K562 (cell line): ENCODE data around the gene CTF1. TPM values are rescaled to one million over a fixed set of nuclear protein-coding genes. Genes with fewer than 3 reads are reported as not detected.

Experiments
- ETS2 ChIP-seq: IDR thresholded peaks from 2 replicates; pipeline ENCODE4 v1.6.1; 2016; ENCODE audit warnings: borderline replicate concordance, missing genetic modification characterization, mild to moderate bottlenecking, moderate library complexity, missing compliant biosample characterization; ENCODE audit not compliant: poor library complexity, severe bottlenecking
- MEF2A ChIP-seq: IDR thresholded peaks from 2 replicates; pipeline ENCODE4 v1.6.1; 2011; ENCODE audit warnings: low read depth, mild to moderate bottlenecking, low read length, moderate library complexity; ENCODE audit not compliant: control insufficient read depth
- RB1 ChIP-seq: fragments of 450-650 bp; IDR thresholded peaks from 2 replicates; pipeline ENCODE4 v1.6.1; 2017; ENCODE audit warnings: low read depth, mild to moderate bottlenecking
- RBM22 ChIP-seq: fragments of 200-400 bp; formaldehyde crosslinking; IDR thresholded peaks from 2 replicates; pipeline ENCODE4 v1.6.1; 2018; ENCODE audit warnings: low read length, low read depth; ENCODE audit not compliant: poor library complexity, severe bottlenecking
- RBM34 ChIP-seq: fragments of 200-400 bp; formaldehyde crosslinking; IDR thresholded peaks from 2 replicates; pipeline ENCODE4 v1.6.1; 2018; ENCODE audit warnings: low read length, borderline replicate concordance; ENCODE audit not compliant: insufficient read depth
- SRSF7 ChIP-seq: fragments of 200-400 bp; formaldehyde crosslinking; optimal IDR thresholded peaks from 2 replicates; pipeline ENCODE3; 2017; ENCODE audit warnings: mild to moderate bottlenecking, low read depth, low read length
- ZBTB43 ChIP-seq: sonication (generic); formaldehyde crosslinking; IDR thresholded peaks from 2 replicates; pipeline ENCODE4 v1.8.0; 2023; ENCODE audit warnings: mild to moderate bottlenecking, missing genetic modification reagents
- ZEB2 ChIP-seq: fragments of 450-650 bp; IDR thresholded peaks from 2 replicates; pipeline ENCODE4 v1.6.1; 2016
- ZNF253 ChIP-seq: fragments of 250-450 bp; sonication (Bioruptor Pico); conservative IDR thresholded peaks from 2 replicates; pipeline ENCODE4 v1.6.1; 2021; ENCODE audit warnings: mild to moderate bottlenecking
- ZNF280A ChIP-seq: fragments of 450-650 bp; IDR thresholded peaks from 2 replicates; pipeline ENCODE4 v1.6.1; 2018; ENCODE audit warnings: mild to moderate bottlenecking, low read depth; ENCODE audit not compliant: partially characterized antibody
- ZNF431 ChIP-seq: sonication (generic); formaldehyde crosslinking; IDR thresholded peaks from 2 replicates; pipeline ENCODE4 v1.8.0; 2022; ENCODE audit warnings: mild to moderate bottlenecking, missing genetic modification reagents
- ZNF507 ChIP-seq: conservative IDR thresholded peaks from 2 replicates; pipeline ENCODE4 v1.6.1; 2017; ENCODE audit warnings: missing genetic modification characterization, missing compliant biosample characterization
- ZNF589 ChIP-seq: fragments of 200-800 bp; sonication (Bioruptor generic); IDR thresholded peaks from 2 replicates; pipeline ENCODE4 v1.6.1; 2016; ENCODE audit warnings: low read depth, missing genetic modification characterization, missing compliant biosample characterization
- ZNF780A ChIP-seq: fragments of 250-450 bp; sonication (Bioruptor Pico); IDR thresholded peaks from 2 replicates; pipeline ENCODE4 v1.5.0; 2021; ENCODE audit warnings: mild to moderate bottlenecking
- polyA plus RNA-seq, 8 experiments: library from polyadenylated mRNA; depleted of rRNA in 4 of 8; stranded (reverse) in 5 of 8; unstranded in 3 of 8; fragments of >200 nt; fragmentation: Nextera tagmentation in 2 of 8; fragmentation: Illumina TruSeq in 1 of 8; extraction: Ambion mirVana in 2 of 8; extraction: Trizol in 1 of 8; gene quantifications; 2 replicates each; pipeline versions ENCODE4 v1.2.1 to v1.2.3, GENCODE V29; 2011 to 2014; ENCODE audit warnings: inconsistent platforms in 1 of 8, missing spikeins in 1 of 8
- total RNA-seq, 7 experiments: library from RNA; depleted of rRNA in 6 of 7; stranded (reverse); fragments of >200 nt in 6 of 7; fragmentation: Illumina TruSeq in 2 of 7; extraction: Trizol in 2 of 7; gene quantifications; 2 replicates each; pipeline versions ENCODE4 v1.2.1 to v1.2.3, GENCODE V29; 2011 to 2021; ENCODE audit warnings: low replicate concordance in 1 of 7
- TF ChIP-seq, protein P1 (sequence below): sonication (generic); formaldehyde crosslinking; IDR thresholded peaks from 2 replicates; pipeline ENCODE4 v1.9.0; 2022; ENCODE audit warnings: mild to moderate bottlenecking, missing genetic modification reagents
- TF ChIP-seq, protein P2 (sequence below): sonication (generic); formaldehyde crosslinking; IDR thresholded peaks from 2 replicates; pipeline ENCODE4 v1.8.0; 2022; ENCODE audit warnings: mild to moderate bottlenecking, missing genetic modification reagents
- TF ChIP-seq, protein P3 (sequence below): fragments of 450-650 bp; IDR thresholded peaks from 2 replicates; pipeline ENCODE4 v1.6.1; 2017; ENCODE audit warnings: mild to moderate bottlenecking, moderate library complexity

Gene CTF1
- total and polyA plus RNA-seq, 9 of the 15 experiments (the other 6 are each of a cell fraction or from before 2014, with no cell fraction given), result 0.24 to 2.5 (median 0.44) TPM

GRCh38 chr16:30921748-30922419, 25.5 kb downstream of the CTF1 start (continued):
- TF ChIP-seq ZBTB43 (CRISPR knock-in tag), result no peak
- no peak for TF ChIP-seq ZNF507 (tag)
- TF ChIP-seq ZNF280A, result no peak
- no peak for TF ChIP-seq ZNF589 (CRISPR knock-in tag)
- TF ChIP-seq RB1, result 0 out of 2 replicates have a peak, but pooled peaks have one; percentile 65
- TF ChIP-seq MEF2A, result no peak
- TF ChIP-seq, protein P1, sequence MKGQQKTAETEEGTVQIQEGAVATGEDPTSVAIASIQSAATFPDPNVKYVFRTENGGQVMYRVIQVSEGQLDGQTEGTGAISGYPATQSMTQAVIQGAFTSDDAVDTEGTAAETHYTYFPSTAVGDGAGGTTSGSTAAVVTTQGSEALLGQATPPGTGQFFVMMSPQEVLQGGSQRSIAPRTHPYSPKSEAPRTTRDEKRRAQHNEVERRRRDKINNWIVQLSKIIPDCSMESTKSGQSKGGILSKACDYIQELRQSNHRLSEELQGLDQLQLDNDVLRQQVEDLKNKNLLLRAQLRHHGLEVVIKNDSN, result no peak
- TF ChIP-seq RBM22, result no peak
- TF ChIP-seq, protein P2, sequence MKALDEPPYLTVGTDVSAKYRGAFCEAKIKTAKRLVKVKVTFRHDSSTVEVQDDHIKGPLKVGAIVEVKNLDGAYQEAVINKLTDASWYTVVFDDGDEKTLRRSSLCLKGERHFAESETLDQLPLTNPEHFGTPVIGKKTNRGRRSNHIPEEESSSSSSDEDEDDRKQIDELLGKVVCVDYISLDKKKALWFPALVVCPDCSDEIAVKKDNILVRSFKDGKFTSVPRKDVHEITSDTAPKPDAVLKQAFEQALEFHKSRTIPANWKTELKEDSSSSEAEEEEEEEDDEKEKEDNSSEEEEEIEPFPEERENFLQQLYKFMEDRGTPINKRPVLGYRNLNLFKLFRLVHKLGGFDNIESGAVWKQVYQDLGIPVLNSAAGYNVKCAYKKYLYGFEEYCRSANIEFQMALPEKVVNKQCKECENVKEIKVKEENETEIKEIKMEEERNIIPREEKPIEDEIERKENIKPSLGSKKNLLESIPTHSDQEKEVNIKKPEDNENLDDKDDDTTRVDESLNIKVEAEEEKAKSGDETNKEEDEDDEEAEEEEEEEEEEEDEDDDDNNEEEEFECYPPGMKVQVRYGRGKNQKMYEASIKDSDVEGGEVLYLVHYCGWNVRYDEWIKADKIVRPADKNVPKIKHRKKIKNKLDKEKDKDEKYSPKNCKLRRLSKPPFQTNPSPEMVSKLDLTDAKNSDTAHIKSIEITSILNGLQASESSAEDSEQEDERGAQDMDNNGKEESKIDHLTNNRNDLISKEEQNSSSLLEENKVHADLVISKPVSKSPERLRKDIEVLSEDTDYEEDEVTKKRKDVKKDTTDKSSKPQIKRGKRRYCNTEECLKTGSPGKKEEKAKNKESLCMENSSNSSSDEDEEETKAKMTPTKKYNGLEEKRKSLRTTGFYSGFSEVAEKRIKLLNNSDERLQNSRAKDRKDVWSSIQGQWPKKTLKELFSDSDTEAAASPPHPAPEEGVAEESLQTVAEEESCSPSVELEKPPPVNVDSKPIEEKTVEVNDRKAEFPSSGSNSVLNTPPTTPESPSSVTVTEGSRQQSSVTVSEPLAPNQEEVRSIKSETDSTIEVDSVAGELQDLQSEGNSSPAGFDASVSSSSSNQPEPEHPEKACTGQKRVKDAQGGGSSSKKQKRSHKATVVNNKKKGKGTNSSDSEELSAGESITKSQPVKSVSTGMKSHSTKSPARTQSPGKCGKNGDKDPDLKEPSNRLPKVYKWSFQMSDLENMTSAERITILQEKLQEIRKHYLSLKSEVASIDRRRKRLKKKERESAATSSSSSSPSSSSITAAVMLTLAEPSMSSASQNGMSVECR, result peak; percentile 72
- TF ChIP-seq ZNF253, result no peak
- TF ChIP-seq RBM34, result no peak
- no peak for TF ChIP-seq ZNF780A (CRISPR knock-in tag)
- TF ChIP-seq ZEB2, result no peak
- TF ChIP-seq, protein P3, sequence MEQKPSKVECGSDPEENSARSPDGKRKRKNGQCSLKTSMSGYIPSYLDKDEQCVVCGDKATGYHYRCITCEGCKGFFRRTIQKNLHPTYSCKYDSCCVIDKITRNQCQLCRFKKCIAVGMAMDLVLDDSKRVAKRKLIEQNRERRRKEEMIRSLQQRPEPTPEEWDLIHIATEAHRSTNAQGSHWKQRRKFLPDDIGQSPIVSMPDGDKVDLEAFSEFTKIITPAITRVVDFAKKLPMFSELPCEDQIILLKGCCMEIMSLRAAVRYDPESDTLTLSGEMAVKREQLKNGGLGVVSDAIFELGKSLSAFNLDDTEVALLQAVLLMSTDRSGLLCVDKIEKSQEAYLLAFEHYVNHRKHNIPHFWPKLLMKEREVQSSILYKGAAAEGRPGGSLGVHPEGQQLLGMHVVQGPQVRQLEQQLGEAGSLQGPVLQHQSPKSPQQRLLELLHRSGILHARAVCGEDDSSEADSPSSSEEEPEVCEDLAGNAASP, result no peak
- no peak for TF ChIP-seq SRSF7
- TF ChIP-seq ZNF431 (CRISPR knock-in tag), result no peak; the same call in 1 of the 2 replicates
- TF ChIP-seq ETS2 (tag), result no peak
